ENCODE results near the gene CIC. TPM values are rescaled to one million over a fixed set of nuclear protein-coding genes. Genes with fewer than 3 reads are reported as not detected.

CIC gene
- total and polyA plus RNA-seq, 3 experiments from 2014 or later: 2.7 to 60.4 (median 53.9) TPM

DNA sequence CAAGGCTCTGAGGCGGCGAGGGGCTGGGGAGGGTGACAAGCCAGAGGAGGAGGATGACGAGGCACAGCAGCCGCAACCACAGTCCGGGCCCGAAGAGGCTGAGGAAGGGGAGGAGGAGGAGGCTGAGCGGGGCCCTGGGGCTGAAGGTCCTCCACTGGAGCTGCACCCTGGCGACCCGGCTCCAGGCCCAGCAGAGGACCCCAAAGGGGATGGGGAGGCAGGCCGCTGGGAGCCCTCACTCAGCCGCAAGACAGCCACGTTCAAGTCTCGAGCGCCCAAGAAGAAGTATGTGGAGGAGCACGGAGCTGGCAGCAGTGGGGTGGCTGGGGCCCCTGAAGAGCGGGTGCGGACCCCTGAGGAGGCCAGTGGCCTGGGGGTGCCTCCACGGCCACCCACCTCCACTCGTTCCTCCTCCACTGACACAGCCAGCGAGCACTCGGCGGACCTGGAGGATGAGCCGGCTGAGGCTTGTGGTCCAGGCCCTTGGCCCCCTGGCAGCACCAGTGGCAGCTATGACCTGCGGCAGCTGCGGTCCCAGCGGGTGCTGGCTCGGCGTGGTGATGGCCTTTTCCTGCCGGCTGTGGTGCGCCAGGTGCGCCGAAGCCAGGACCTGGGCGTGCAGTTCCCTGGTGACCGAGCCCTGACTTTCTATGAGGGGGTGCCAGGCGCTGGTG lies 2.9 kb downstream of the CIC start:
- Mint-ChIP-seq H3K27me3 (peaks cover 0 to 2% of the 10 kb centered on the region in 2 donors), H3K9me3 (no peaks in the 10 kb centered on the region), H3K27ac (peak overlapping the region in 1 of 8 donors; percentile 46), H3K4me3 (no peak overlapping the region), H3K4me1 (peaks cover 33 to 51% (median 48%) of the 10 kb centered on the region in 3 donors), H3K36me3 (peaks cover 4 to 37% (median 6%) of the 10 kb centered on the region in 3 donors)
- Histone ChIP-seq H3K9me3 (ENCODE audit: low read length) (no peaks in the 10 kb centered on the region), H3K36me3 (ENCODE audit: insufficient read depth, low read length) (peaks cover 6% of the 10 kb centered on the region), H3K4me3 (ENCODE audit: low read length) (no peak overlapping the region), H3K27me3 (ENCODE audit: insufficient read depth, low read length, poor library complexity, severe bottlenecking) (no peaks in the 10 kb centered on the region), H3K27ac (ENCODE audit: low read depth, low read length) (no peak overlapping the region), H3K4me1 (ENCODE audit: insufficient read depth, low read length) (peaks cover 41% of the 10 kb centered on the region)
- peak in 1 of 5 donors; percentile 50 for DNase-seq
- CTCF ChIA-PET: interaction anchor here (1.3 to 2.2 kb wide), 4 partner anchors 7 to 163 kb away, joined by 3 to 33 read pairs (median 5); no protein-coding TSS in a partner anchor
- POLR2A ChIA-PET: no interaction called here

DNA sequence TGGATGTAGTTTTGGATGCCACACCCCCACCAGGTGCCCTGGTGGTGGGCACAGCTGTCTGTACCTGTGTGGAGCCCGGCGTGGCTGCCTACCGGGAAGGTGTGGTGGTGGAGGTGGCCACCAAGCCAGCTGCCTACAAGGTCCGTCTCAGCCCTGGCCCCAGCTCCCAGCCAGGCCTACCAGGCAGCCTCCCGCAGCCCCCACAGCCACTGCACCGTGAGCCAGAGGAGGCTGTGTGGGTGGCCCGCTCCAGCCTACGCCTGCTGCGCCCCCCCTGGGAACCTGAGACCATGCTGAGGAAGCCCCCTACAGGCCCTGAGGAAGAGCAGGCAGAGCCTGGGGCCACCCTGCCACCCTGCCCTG lies 3.5 kb downstream of the CIC start:
- CTCF ChIA-PET: interaction anchor here (1.3 kb wide), 1 partner anchor 164 kb away, joined by 5 read pairs; no protein-coding TSS in a partner anchor
- H3K27ac ChIP-seq (ENCODE audit: low read depth, low read length): no peak overlapping the region
- no peaks in the 10 kb centered on the region for H3K27me3 ChIP-seq (ENCODE audit: insufficient read depth, low read length, poor library complexity, severe bottlenecking)
- peaks cover 6% of the 10 kb centered on the region for H3K36me3 ChIP-seq (ENCODE audit: insufficient read depth, low read length)
- peaks cover 33 to 52% (median 46%) of the 10 kb centered on the region in 3 donors for H3K4me1 Mint-ChIP-seq
- H3K9me3 ChIP-seq (ENCODE audit: low read length): no peaks in the 10 kb centered on the region
- POLR2A ChIA-PET: no interaction called here
- H3K27ac Mint-ChIP-seq: no peak overlapping the region
- H3K4me1 ChIP-seq (ENCODE audit: insufficient read depth, low read length): peaks cover 40% of the 10 kb centered on the region
- H3K4me3 Mint-ChIP-seq: peak overlapping the region in 1 of 7 donors; percentile 32
- peaks cover 0 to 2% of the 10 kb centered on the region in 2 donors for H3K27me3 Mint-ChIP-seq
- H3K9me3 Mint-ChIP-seq: no peaks in the 10 kb centered on the region
- peak in 1 of 5 donors; percentile 43 for DNase-seq
- peaks cover 4 to 37% (median 6%) of the 10 kb centered on the region in 3 donors for H3K36me3 Mint-ChIP-seq
- H3K4me3 ChIP-seq (ENCODE audit: low read length): no peak overlapping the region

DNA sequence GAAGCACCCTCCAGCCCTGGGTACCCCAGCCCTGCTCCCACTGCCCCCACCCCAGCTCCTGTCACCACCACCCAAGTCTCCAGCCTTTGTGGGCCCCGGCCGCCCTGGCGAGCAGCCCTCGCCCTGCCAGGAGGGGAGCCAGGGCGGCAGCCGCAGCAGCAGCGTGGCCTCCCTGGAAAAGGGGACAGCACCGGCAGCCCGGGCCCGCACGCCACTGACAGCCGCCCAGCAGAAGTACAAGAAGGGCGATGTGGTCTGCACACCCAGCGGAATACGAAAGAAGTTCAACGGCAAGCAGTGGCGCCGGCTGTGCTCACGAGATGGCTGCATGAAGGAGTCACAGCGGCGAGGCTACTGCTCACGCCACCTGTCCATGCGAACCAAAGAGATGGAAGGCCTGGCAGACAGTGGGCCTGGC lies 3.9 kb downstream of the CIC start:
- Mint-ChIP-seq H3K36me3 (peaks cover 4 to 36% (median 6%) of the 10 kb centered on the region in 3 donors), H3K4me1 (peaks cover 33 to 52% (median 42%) of the 10 kb centered on the region in 3 donors), H3K9me3 (no peaks in the 10 kb centered on the region), H3K27ac (no peak overlapping the region), H3K27me3 (peaks cover 0 to 2% of the 10 kb centered on the region in 2 donors), H3K4me3 (no peak overlapping the region)
- peaks cover 37% of the 10 kb centered on the region for H3K4me1 ChIP-seq (ENCODE audit: insufficient read depth, low read length)
- H3K27ac ChIP-seq (ENCODE audit: low read depth, low read length): no peak overlapping the region
- H3K27me3 ChIP-seq (ENCODE audit: insufficient read depth, low read length, poor library complexity, severe bottlenecking): no peaks in the 10 kb centered on the region
- no peak overlapping the region for H3K4me3 ChIP-seq (ENCODE audit: low read length)
- ChIA-PET CTCF (interaction anchor here (1.3 kb wide), 1 partner anchor 164 kb away, joined by 5 read pairs; no protein-coding TSS in a partner anchor), POLR2A (no interaction called here)
- H3K36me3 ChIP-seq (ENCODE audit: insufficient read depth, low read length): peaks cover 6% of the 10 kb centered on the region
- H3K9me3 ChIP-seq (ENCODE audit: low read length): no peaks in the 10 kb centered on the region
- DNase-seq: peak in 1 of 5 donors; percentile 42

DNA sequence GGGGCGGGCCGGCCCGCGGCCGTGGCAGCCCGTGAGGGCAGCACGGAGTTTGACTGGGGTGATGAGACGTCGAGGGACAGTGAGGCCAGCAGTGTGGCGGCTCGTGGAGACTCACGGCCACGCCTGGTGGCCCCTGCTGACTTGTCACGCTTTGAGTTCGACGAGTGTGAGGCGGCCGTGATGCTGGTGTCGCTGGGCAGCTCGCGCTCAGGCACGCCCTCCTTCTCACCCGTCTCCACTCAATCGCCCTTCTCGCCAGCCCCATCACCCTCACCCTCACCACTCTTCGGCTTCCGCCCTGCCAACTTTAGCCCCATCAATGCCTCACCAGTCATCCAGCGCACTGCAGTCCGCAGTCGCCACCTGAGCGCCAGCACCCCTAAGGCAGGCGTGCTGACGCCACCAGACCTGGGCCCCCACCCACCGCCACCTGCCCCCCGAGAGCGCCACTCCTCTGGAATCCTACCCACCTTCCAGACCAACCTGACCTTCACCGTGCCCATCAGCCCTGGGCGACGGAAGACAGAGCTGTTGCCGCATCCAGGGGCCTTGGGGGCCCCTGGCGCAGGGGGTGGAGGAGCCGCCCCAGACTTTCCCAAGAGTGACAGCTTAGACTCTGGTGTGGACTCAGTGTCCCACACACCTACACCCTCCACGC lies 4.5 kb downstream of the CIC start:
- peaks cover 6% of the 10 kb centered on the region for H3K36me3 ChIP-seq (ENCODE audit: insufficient read depth, low read length)
- peaks cover 37 to 57% (median 44%) of the 10 kb centered on the region in 3 donors for H3K4me1 Mint-ChIP-seq
- H3K9me3 ChIP-seq (ENCODE audit: low read length): no peaks in the 10 kb centered on the region
- H3K27me3 ChIP-seq (ENCODE audit: insufficient read depth, low read length, poor library complexity, severe bottlenecking): no peaks in the 10 kb centered on the region
- H3K4me3 Mint-ChIP-seq: no peak overlapping the region
- CTCF ChIA-PET: interaction anchor here (0.9 to 1.3 kb wide), 2 partner anchors 23 to 165 kb away, joined by 3 to 5 read pairs; no protein-coding TSS in a partner anchor
- H3K36me3 Mint-ChIP-seq: peaks cover 4 to 36% (median 6%) of the 10 kb centered on the region in 3 donors
- H3K27ac ChIP-seq (ENCODE audit: low read depth, low read length): no peak overlapping the region
- H3K9me3 Mint-ChIP-seq: no peaks in the 10 kb centered on the region
- H3K4me3 ChIP-seq (ENCODE audit: low read length): no peak overlapping the region
- no peak for DNase-seq
- POLR2A ChIA-PET: no interaction called here
- H3K27ac Mint-ChIP-seq: no peak overlapping the region
- H3K27me3 Mint-ChIP-seq: peaks cover 0 to 5% of the 10 kb centered on the region in 2 donors
- peaks cover 42% of the 10 kb centered on the region for H3K4me1 ChIP-seq (ENCODE audit: insufficient read depth, low read length)

DNA sequence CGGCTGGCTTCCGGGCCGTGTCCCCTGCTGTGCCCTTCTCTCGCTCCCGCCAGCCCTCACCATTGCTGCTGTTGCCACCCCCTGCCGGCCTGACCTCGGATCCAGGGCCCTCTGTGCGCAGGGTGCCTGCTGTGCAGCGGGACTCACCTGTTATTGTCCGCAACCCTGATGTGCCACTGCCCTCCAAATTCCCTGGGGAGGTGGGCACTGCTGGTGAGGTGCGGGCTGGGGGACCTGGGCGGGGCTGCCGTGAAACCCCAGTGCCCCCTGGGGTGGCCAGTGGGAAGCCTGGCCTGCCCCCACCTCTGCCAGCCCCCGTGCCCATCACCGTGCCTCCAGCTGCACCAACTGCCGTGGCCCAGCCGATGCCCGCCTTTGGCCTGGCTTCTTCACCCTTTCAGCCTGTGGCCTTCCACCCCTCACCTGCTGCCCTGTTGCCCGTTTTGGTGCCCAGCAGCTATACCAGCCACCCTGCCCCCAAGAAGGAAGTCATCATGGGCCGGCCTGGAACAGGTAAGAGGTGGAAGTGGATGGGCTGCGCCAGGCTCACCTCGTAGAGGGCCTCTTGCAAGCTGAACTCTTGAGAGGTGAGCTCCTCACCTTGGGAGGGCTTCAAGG lies 5.1 kb downstream of the CIC start:
- Histone ChIP-seq H3K27ac (ENCODE audit: low read depth, low read length) (no peak overlapping the region), H3K36me3 (ENCODE audit: insufficient read depth, low read length) (peaks cover 6% of the 10 kb centered on the region), H3K4me3 (ENCODE audit: low read length) (no peak overlapping the region), H3K9me3 (ENCODE audit: low read length) (no peaks in the 10 kb centered on the region), H3K27me3 (ENCODE audit: insufficient read depth, low read length, poor library complexity, severe bottlenecking) (no peaks in the 10 kb centered on the region), H3K4me1 (ENCODE audit: insufficient read depth, low read length) (peaks cover 48% of the 10 kb centered on the region)
- H3K27me3 Mint-ChIP-seq: peaks cover 0 to 5% of the 10 kb centered on the region in 2 donors
- peaks cover 43 to 64% (median 51%) of the 10 kb centered on the region in 3 donors for H3K4me1 Mint-ChIP-seq
- no peak overlapping the region for H3K4me3 Mint-ChIP-seq
- POLR2A ChIA-PET: no interaction called here
- peak overlapping the region in 3 of 8 donors; percentile 4 to 30 (median 15) for H3K27ac Mint-ChIP-seq
- H3K36me3 Mint-ChIP-seq: peaks cover 4 to 36% (median 6%) of the 10 kb centered on the region in 3 donors
- no peak for DNase-seq
- H3K9me3 Mint-ChIP-seq: no peaks in the 10 kb centered on the region
- CTCF ChIA-PET: interaction anchor here (0.7 to 0.9 kb wide), 2 partner anchors 22 to 142 kb away, joined by 3 read pairs; partner anchors contain the start of gene POU2F2

DNA sequence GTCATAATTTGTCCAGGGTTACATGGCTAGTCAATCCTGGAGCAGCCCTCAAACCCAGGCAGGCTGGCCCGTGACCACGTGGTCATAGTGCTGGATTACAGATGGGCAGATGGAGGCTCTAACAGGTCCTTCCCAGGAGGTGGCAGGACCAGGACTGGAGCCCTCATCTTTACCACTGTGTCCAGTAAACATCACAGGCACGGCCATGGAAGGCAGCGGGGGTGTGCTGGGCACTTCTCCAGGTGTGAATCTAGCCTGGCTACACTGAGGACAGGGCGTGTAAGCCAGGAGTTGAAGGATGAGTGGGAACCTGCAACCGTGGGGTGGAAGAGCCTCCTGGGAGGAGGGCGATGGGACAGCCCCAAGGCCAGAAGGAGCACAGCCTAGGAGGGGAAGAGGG lies 6.1 kb downstream of the CIC start:
- Mint-ChIP-seq H3K36me3 (peaks cover 4 to 36% (median 6%) of the 10 kb centered on the region in 3 donors), H3K27ac (peak overlapping the region in 5 of 8 donors; percentile 4 to 76 (median 30)), H3K4me1 (peaks cover 42 to 64% (median 48%) of the 10 kb centered on the region in 3 donors), H3K4me3 (peak overlapping the region in 2 of 7 donors; percentile 3 to 7), H3K27me3 (peaks cover 0 to 6% of the 10 kb centered on the region in 2 donors), H3K9me3 (no peaks in the 10 kb centered on the region)
- Histone ChIP-seq H3K9me3 (ENCODE audit: low read length) (no peaks in the 10 kb centered on the region), H3K4me1 (ENCODE audit: insufficient read depth, low read length) (peaks cover 46% of the 10 kb centered on the region), H3K27ac (ENCODE audit: low read depth, low read length) (no peak overlapping the region), H3K4me3 (ENCODE audit: low read length) (no peak overlapping the region), H3K27me3 (ENCODE audit: insufficient read depth, low read length, poor library complexity, severe bottlenecking) (no peaks in the 10 kb centered on the region), H3K36me3 (ENCODE audit: insufficient read depth, low read length) (peaks cover 6% of the 10 kb centered on the region)
- ChIA-PET CTCF (interaction anchor here (0.6 to 0.7 kb wide), 2 partner anchors 142 to 166 kb away, joined by 3 read pairs; partner anchors contain the start of gene POU2F2), POLR2A (no interaction called here)
- no peak for DNase-seq

DNA sequence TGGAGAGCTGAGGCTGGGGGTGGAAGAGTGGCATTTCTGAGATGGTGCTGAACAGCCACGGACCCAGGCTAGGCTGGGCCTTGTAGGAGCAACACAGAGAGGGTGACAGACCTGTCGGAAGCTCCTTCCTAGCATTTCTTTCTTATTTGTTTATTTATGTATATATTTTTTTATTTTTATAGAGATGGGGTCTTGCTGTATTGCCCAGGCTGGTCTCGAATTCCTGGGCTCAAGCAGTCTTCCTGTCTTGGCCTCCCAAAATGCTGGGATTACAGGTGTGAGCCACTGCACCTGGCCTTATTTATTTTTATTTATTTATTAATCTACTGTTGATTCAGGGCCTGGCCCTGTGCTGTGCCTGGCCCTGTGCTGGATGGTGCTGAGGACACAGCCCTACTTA lies 6.5 kb downstream of the CIC start:
- Mint-ChIP-seq H3K9me3 (no peaks in the 10 kb centered on the region), H3K36me3 (peaks cover 4 to 36% (median 6%) of the 10 kb centered on the region in 3 donors), H3K4me3 (peak overlapping the region in 1 of 7 donors; percentile 56), H3K4me1 (peaks cover 39 to 62% (median 44%) of the 10 kb centered on the region in 3 donors), H3K27ac (peak overlapping the region in 5 of 8 donors; percentile 6 to 89 (median 76)), H3K27me3 (peaks cover 0 to 7% of the 10 kb centered on the region in 2 donors)
- Histone ChIP-seq H3K27me3 (ENCODE audit: insufficient read depth, low read length, poor library complexity, severe bottlenecking) (no peaks in the 10 kb centered on the region), H3K9me3 (ENCODE audit: low read length) (no peaks in the 10 kb centered on the region), H3K4me1 (ENCODE audit: insufficient read depth, low read length) (peaks cover 42% of the 10 kb centered on the region), H3K4me3 (ENCODE audit: low read length) (no peak overlapping the region), H3K27ac (ENCODE audit: low read depth, low read length) (no peak overlapping the region), H3K36me3 (ENCODE audit: insufficient read depth, low read length) (peaks cover 6% of the 10 kb centered on the region)
- ChIA-PET CTCF (interaction anchor here (0.6 kb wide), 1 partner anchor 167 kb away, joined by 3 read pairs; no protein-coding TSS in a partner anchor), POLR2A (no interaction called here)
- no peak for DNase-seq

All from CD8-positive, alpha-beta memory T cell (primary cell).